ENCODE results near the gene TAOK1. TPM values are rescaled to one million over a fixed set of nuclear protein-coding genes. Genes with fewer than 3 reads are reported as not detected.

Gene TAOK1
- total RNA-seq, 1 donor from 2014 or later, result 34.1 TPM

DNA sequence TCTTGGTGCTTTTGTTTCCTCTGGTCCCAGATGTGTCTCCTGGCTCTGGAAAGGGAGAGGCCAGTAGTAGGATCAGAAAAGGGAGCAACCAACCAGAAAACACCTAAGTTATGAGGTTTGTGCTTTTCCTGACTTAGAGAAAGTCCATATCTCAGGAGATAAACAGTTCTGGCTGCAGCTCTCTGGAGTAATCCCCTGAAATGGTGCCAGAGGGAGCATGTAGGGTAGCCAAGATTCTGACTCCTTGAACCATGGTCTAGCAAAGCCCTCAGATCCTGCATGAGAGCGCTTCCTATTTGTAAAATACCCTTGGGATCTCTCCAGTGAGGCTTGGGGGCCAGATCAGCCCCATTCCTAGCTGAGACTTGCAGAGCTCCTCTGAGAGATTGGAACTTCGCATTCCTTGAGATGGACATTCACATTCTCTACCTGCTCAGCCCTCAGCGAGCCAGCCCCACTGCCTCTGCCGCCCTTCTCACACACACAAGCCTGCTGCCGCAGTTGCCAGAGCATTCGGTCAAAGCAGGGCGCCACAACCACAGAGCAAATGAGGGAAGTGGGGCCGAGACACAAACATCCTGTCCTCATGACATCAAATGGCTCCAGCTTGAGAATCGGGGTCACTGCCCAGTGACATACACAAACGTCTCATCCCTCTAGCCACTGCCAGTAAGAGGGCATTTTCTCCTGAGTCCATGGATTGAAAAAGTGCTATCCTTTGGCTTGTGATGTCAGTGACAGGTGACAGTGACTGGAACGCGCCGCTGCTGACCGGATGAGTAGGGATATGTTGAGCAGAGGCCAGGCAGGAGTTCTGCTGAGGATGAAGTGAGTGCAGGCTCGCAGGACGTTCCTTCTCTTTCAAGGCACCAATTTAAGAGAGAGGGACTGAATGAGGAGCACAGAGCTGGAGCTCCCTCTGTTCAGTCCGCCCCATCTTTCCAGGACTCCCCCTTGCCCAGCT is 171.7 kb downstream of the TAOK1 start:
- no peak for DNase-seq (ENCODE audit: low read depth)
- H3K4me3 ChIP-seq (ENCODE audit: low read depth, low read length), result no peak overlapping the region
- TF ChIP-seq, protein P1, sequence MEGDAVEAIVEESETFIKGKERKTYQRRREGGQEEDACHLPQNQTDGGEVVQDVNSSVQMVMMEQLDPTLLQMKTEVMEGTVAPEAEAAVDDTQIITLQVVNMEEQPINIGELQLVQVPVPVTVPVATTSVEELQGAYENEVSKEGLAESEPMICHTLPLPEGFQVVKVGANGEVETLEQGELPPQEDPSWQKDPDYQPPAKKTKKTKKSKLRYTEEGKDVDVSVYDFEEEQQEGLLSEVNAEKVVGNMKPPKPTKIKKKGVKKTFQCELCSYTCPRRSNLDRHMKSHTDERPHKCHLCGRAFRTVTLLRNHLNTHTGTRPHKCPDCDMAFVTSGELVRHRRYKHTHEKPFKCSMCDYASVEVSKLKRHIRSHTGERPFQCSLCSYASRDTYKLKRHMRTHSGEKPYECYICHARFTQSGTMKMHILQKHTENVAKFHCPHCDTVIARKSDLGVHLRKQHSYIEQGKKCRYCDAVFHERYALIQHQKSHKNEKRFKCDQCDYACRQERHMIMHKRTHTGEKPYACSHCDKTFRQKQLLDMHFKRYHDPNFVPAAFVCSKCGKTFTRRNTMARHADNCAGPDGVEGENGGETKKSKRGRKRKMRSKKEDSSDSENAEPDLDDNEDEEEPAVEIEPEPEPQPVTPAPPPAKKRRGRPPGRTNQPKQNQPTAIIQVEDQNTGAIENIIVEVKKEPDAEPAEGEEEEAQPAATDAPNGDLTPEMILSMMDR (conservative IDR thresholded peaks at IDR 0.05; ENCODE audit: low read depth, low read length), result no peak

- TF ChIP-seq, protein P1 (conservative IDR thresholded peaks at IDR 0.05; ENCODE audit: low read depth, low read length), result no peak
- no peak overlapping the region for H3K4me3 ChIP-seq (ENCODE audit: low read depth, low read length)
- DNase-seq (ENCODE audit: low read depth), result no peak
Measured at GRCh38 chr17:29562615-29563014, 172.5 kb downstream of the TAOK1 start.

GRCh38 chr17:29563816-29564215 is 173.7 kb downstream of the TAOK1 start:
- no peak for DNase-seq (ENCODE audit: low read depth)
- H3K4me3 ChIP-seq (ENCODE audit: low read depth, low read length), result no peak overlapping the region
- TF ChIP-seq, protein P1 (conservative IDR thresholded peaks at IDR 0.05; ENCODE audit: low read depth, low read length), result no peak

DNA sequence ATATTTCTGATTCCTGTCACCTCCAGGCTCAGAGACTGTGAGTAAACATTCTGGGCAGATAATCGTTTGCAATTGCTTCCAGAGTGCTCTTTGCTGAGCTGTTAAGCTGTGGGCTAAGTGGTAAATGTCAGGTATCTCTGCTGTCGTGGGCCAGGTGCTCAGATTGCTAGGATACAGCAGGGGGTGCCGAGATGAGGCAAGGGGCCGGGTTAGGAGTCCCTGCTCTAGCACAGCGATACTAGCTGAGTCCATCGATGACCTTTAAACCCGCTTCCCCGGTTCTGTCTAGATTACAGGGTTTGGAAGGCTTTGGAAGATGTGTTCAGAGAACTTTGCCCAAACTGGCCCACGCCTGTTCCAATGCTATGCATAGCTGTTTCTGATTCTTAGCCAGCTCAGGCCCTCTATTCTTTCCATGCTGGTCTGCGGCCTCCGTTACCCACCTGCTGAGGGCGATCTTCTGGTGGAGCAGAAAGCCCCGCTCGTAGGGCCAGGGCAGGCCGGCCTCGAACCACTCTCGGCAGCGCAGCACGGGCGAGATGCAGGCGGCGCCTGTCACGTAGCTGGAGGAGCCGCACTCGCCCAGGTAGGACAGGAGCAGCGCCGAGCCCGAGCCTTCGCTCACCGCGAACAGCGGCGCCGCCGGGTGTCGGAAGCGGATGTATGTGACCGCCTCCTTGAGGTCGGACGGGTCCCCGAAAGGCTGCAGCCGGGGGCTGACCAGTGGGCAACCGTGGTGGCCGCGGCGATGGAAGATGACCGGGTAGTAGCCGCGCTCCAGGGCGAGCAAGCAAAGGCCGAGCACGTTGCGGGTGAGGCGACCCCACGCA is 175.7 kb downstream of the TAOK1 start:
- peak overlapping the region; percentile 76 for H3K4me3 ChIP-seq (ENCODE audit: low read depth, low read length)
- TF ChIP-seq, protein P1 (conservative IDR thresholded peaks at IDR 0.05; ENCODE audit: low read depth, low read length), result peak; percentile 29
- DNase-seq (ENCODE audit: low read depth), result no peak

GRCh38 chr17:29566473-29567303 is 176.5 kb downstream of the TAOK1 start, which contains the start of gene ABHD15:
ABHD15 (minus strand) TSS chr17:29567037; CDS start chr17:29566966, 71 bp downstream.
- TF ChIP-seq, protein P1 (conservative IDR thresholded peaks at IDR 0.05; ENCODE audit: low read depth, low read length), result no peak
- DNase-seq (ENCODE audit: low read depth), result no peak
- H3K4me3 ChIP-seq (ENCODE audit: low read depth, low read length), result peak within 1 kb of the TSS; percentile 77

DNA sequence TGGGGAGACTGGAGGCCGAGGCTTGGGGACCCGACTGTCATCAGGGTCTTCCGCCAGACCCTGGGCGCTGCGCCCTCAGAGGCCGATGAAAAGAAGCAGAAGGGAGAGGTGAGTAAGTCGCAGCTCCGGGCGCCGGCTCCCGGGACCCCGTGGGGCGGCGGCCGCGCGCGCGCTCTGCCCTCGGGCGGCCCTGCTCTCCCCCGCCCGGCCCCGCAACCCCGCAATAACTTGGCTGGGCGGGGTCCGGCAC is 177.1 kb downstream of the TAOK1 start:
- DNase-seq (ENCODE audit: low read depth), result no peak
- peak overlapping the region; percentile 77 for H3K4me3 ChIP-seq (ENCODE audit: low read depth, low read length)
- TF ChIP-seq, protein P1 (conservative IDR thresholded peaks at IDR 0.05; ENCODE audit: low read depth, low read length), result no peak

All from epithelial cell of proximal tubule (primary cell).